Measurements from ENCODE around the gene GPATCH8. TPM values are rescaled to one million over a fixed set of nuclear protein-coding genes. Genes with fewer than 3 reads are reported as not detected.
A peak's percentile ranks its signal among the peaks of the same experiment; 100 is the strongest.

The GPATCH8 gene
- polyA plus RNA-seq, 3 donors = 8.8 to 15.9 (median 14.9) TPM

DNA sequence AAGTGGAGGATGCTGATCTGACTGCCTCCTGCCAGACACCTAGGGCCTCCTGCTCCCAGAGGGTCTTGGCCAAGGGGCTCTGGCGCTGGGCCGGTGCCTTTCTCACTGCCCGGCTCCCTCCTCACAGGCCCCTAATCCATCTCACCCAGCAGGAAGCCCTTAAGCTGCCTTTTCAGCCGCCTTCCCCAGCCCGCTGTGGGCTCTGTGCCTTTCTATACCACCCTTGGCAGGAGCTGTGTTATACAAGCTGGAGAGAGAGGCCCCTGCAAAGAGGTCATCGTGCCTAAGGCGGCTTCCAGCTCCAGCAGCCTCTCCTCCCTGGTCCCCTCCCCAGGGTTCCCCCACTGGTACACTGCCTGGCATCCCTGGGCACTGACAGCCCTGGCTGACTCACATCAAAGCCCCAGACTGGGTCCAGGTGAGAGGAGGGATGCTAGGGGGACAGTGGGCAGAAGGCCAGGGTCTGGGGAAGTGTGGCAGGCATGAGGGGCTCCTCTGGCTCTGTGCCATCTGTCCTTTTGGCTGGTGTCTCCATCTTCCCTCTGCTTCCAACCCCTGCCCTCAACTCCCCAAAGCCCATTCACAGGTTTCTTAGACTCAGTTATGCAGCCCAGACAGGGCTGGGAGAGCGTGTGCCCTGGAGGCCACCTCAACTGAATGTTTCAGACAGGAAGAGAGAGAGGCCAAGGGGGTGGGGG lies 38.8 kb upstream of the GPATCH8 start:
- Histone ChIP-seq H3K4me3 (replicated peaks in 1 of 3; ENCODE audit: low read depth in 2 of 3, low read length in 3 of 3) (no peak overlapping the region), H3K4me2 (replicated peaks; ENCODE audit: extremely low read depth, low read length, poor library complexity, severe bottlenecking) (no peak overlapping the region), H3K36me3 (replicated peaks in 1 of 2; ENCODE audit: control insufficient read depth in 1 of 2, insufficient read depth in 2 of 2, low read length in 2 of 2) (no peaks in the 10 kb centered on the region), H3K27me3 (ENCODE audit: control insufficient read depth in 2 of 2, insufficient read depth in 2 of 2, low read length in 2 of 2) (no peaks in the 10 kb centered on the region), H3K4me1 (ENCODE audit: control insufficient read depth in 1 of 2, insufficient read depth in 2 of 2, low read length in 2 of 2) (peaks cover 20% of the 10 kb centered on the region in 2 donors), H3K79me2 (ENCODE audit: insufficient read depth, low read length) (no peaks in the 10 kb centered on the region), H4K20me1 (ENCODE audit: insufficient read depth, low read length) (no peaks in the 10 kb centered on the region), H3K27ac (ENCODE audit: low read depth in 1 of 2, low read length in 2 of 2) (no peak overlapping the region), H2AFZ (ENCODE audit: insufficient read depth, low read depth, low read length, poor library complexity, severe bottlenecking) (peak overlapping the region; percentile 35), H3K9me3 (replicated peaks in 1 of 2; ENCODE audit: control insufficient read depth in 1 of 2, insufficient read depth in 1 of 2, low read length in 2 of 2) (peaks cover 0 to 4% of the 10 kb centered on the region in 2 donors), H3K9ac (ENCODE audit: insufficient read depth, low read length, poor library complexity, severe bottlenecking) (no peak overlapping the region)
- H3K4me1 Mint-ChIP-seq = peaks cover 36% of the 10 kb centered on the region
- no peak for DNase-seq
- peaks cover 2 to 3% (median 2%) of the 10 kb centered on the region in 3 donors for H3K27me3 Mint-ChIP-seq (ENCODE audit: low read depth in 3 of 3)
- WGBS (ENCODE audit: insufficient coverage) = 80% methylated on average over 1 of the region's 8 CpGs
- intact Hi-C loops (cut with micrococcal nuclease) = no loop called here
- no peak overlapping the region for H3K4me3 Mint-ChIP-seq
- TF ChIP-seq, protein P1, sequence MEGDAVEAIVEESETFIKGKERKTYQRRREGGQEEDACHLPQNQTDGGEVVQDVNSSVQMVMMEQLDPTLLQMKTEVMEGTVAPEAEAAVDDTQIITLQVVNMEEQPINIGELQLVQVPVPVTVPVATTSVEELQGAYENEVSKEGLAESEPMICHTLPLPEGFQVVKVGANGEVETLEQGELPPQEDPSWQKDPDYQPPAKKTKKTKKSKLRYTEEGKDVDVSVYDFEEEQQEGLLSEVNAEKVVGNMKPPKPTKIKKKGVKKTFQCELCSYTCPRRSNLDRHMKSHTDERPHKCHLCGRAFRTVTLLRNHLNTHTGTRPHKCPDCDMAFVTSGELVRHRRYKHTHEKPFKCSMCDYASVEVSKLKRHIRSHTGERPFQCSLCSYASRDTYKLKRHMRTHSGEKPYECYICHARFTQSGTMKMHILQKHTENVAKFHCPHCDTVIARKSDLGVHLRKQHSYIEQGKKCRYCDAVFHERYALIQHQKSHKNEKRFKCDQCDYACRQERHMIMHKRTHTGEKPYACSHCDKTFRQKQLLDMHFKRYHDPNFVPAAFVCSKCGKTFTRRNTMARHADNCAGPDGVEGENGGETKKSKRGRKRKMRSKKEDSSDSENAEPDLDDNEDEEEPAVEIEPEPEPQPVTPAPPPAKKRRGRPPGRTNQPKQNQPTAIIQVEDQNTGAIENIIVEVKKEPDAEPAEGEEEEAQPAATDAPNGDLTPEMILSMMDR (IDR thresholded peaks at IDR 0.05) = no peak
- peaks cover 0 to 6% of the 10 kb centered on the region in 2 donors for H3K36me3 Mint-ChIP-seq
- H3K27ac Mint-ChIP-seq = no peak overlapping the region
- H3K9me3 Mint-ChIP-seq = peaks cover 0 to 13% (median 7%) of the 10 kb centered on the region in 7 donors

DNA sequence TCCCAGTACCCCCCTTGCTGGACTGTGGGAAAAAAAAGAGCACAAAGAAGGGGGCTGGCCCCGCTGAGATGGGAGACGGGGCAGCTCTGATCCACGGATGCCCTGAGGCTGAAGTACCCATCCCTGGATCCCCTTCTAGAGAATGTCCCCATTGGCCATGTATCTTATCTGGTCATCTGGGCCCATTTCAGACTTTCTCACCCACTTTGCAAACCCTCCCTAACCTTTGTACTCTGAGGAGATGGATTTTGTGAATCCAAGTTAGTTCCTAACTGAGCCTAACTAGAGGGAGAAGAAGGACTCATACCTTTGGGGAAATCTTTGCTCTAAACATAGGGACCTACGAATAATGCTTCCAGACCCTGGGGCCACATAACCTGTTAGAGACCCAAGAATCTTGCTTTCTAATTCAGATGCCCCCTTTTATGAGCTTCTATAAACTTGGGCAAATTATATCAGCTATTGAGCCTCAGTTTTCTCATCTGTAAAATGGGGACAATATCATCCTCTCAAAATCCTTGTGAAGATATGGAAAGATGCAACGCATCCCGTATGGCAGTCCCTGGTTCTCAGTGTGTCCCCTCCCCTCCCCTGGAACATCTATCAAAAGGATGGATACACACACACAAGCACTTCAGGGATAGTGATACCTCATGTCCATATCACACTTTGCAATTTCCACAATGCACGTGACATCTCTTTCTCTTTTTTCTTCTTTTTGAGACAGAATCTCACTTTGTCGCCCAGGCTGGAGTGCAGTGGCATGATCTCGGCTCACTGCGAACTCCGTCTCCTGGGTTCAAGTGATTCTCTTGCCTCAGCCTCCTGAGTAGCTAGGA lies 37.3 kb upstream of the GPATCH8 start:
- no peak for DNase-seq
- Histone ChIP-seq H3K4me3 (replicated peaks in 1 of 3; ENCODE audit: low read depth in 2 of 3, low read length in 3 of 3) (no peak overlapping the region), H3K79me2 (ENCODE audit: insufficient read depth, low read length) (no peaks in the 10 kb centered on the region), H3K36me3 (replicated peaks in 1 of 2; ENCODE audit: control insufficient read depth in 1 of 2, insufficient read depth in 2 of 2, low read length in 2 of 2) (no peaks in the 10 kb centered on the region), H3K27me3 (ENCODE audit: control insufficient read depth in 2 of 2, insufficient read depth in 2 of 2, low read length in 2 of 2) (no peaks in the 10 kb centered on the region), H3K9me3 (replicated peaks in 1 of 2; ENCODE audit: control insufficient read depth in 1 of 2, insufficient read depth in 1 of 2, low read length in 2 of 2) (peaks cover 0 to 4% of the 10 kb centered on the region in 2 donors), H3K4me2 (replicated peaks; ENCODE audit: extremely low read depth, low read length, poor library complexity, severe bottlenecking) (no peak overlapping the region), H4K20me1 (ENCODE audit: insufficient read depth, low read length) (no peaks in the 10 kb centered on the region), H3K4me1 (ENCODE audit: control insufficient read depth in 1 of 2, insufficient read depth in 2 of 2, low read length in 2 of 2) (peaks cover 19% of the 10 kb centered on the region in 2 donors), H3K9ac (ENCODE audit: insufficient read depth, low read length, poor library complexity, severe bottlenecking) (no peak overlapping the region), H2AFZ (ENCODE audit: insufficient read depth, low read depth, low read length, poor library complexity, severe bottlenecking) (no peak overlapping the region), H3K27ac (ENCODE audit: low read depth in 1 of 2, low read length in 2 of 2) (no peak overlapping the region)
- intact Hi-C loops (cut with micrococcal nuclease) = no loop called here
- WGBS (ENCODE audit: insufficient coverage) = 98% methylated on average over 7 of the region's 11 CpGs
- peaks cover 2 to 3% (median 2%) of the 10 kb centered on the region in 3 donors for H3K27me3 Mint-ChIP-seq (ENCODE audit: low read depth in 3 of 3)
- peaks cover 34% of the 10 kb centered on the region for H3K4me1 Mint-ChIP-seq
- TF ChIP-seq, protein P1 (IDR thresholded peaks at IDR 0.05) = no peak
- peaks cover 0 to 11% (median 7%) of the 10 kb centered on the region in 7 donors for H3K9me3 Mint-ChIP-seq
- H3K27ac Mint-ChIP-seq = no peak overlapping the region
- H3K36me3 Mint-ChIP-seq = peaks cover 0 to 6% of the 10 kb centered on the region in 2 donors
- H3K4me3 Mint-ChIP-seq = no peak overlapping the region
